ENCODE results near the gene PCDHA2.
"Not testable (repeated sequence)": the region's sequence is repeated elsewhere in the genome, so short reads cannot be mapped to it uniquely, and the experiment has no call there.

The PCDHA2 gene

DNA sequence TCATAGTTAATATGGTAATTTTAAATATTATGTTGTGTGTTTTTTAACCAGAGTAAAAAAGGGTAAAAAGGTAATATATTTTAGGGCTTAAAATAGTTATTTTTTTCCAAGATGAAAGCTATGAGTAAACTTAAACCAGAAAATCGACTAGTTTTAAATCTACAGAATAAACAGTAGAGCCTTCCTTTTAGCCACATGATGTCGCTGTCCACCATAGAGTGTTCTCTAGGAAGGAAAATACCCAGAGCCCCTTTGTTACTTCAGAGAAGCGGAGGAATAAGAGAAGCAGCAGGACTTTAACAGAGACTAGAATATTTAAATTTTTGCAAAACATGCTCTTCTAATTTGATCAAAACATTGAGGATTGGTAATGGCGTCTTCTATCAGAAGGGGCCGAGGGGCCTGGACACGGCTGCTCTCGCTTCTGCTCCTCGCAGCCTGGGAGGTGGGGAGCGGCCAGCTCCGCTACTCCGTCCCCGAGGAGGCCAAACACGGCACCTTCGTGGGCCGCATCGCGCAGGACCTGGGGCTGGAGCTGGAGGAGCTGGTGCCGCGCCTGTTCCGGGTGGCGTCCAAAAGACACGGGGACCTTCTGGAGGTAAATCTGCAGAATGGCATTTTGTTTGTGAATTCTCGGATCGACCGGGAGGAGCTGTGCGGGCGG lies at the start of gene PCDHA2:
TSS of gene PCDHA2 (plus strand) at position 258 of the 664 bp plus-strand sequence.
- no peak for DNase-seq

DNA sequence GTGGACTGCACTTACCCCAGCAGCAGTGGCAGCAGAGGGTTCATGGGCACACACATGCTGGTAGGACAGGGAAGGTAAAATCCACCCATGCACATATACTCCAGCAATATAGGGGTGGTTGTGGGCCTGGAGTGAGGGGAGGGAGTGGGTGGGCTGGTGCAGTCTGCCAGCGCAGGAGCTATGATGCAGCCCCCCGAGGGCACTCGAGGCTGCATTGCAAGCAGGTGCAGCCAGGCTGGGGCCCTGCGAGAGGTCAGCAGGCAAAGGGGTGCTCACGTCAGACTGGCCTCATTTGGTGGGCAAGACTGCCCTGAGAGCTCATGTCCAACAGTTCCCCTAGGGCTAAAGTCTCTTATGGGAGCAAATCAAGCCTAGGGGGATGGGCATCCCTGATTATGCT lies 41.1 kb upstream of the PCDHA2 start:
- no peak for DNase-seq

DNA sequence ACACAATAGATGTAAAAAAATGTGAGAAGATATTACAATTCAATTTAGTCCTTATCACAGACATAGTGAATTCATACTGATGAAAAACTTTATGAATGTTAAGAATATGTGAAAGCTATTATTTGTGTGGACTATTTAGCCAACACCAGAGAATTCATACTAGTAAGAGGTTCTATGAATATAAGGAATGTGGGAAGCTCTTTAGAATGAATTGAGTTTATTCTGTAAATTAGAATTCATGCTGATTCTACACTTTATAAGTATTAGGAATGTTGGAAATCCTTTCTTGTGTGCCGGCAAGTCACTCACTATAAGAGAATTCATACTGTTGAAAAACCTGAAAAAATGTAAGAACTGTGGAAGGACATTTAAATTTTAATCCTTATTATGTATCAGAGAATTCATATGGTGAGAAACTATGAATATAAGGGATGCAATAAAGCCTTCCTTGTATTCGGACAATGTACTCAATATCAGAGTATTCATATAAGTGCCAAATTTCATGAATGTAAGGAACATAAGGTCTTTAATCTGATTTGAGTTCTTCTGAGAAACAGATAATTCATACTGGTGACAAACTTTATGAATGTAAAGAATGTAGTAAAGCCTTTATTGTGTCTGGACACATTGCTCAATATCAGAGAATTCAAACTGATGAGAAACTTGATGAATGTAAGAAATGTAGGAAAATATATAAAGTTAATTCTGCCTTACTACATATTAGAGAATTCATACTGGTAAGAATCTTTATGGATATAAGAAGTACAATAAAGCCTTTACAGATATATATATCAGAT lies 30.3 kb upstream of the PCDHA2 start:
- no peak for DNase-seq

DNA sequence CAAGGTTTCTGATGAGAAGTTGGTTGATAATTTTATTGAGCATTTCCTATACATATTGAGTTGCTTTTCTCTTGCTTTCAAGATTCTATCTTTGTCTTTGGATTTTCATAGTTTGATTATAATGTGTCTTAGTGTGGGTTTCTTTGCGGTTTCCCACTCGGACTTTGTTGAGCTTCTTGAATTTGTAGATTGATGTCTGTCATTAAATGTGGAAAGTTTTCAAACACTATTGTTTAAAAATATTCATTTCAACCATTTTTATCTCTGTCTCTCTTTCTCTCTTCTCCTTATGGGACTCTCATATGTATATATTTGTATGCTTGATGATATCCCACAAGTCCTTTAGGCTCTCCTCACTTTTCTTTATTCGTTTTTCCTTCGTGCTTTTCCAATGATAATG lies 27.2 kb upstream of the PCDHA2 start:
- DNase-seq = no peak

DNA sequence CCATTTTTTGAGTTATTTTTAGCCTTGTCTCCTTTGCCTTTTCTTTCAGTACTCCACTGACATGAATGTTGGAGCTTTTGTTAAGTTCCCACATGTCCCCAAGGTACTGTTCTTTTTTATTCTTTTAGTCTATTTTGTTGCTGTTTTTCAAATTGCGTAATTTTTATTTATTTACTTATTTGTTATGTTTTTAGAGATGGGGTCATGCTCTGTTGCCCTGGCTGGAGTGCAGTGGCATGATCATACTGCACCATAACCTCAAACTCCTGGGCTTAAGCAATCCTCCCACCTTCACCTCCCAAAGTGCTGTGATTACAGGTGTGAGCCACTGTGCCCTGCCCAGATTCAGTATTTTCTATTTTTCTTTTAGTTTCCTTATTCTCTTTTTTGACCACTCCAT lies 14.1 kb upstream of the PCDHA2 start:
- no peak for DNase-seq

DNA sequence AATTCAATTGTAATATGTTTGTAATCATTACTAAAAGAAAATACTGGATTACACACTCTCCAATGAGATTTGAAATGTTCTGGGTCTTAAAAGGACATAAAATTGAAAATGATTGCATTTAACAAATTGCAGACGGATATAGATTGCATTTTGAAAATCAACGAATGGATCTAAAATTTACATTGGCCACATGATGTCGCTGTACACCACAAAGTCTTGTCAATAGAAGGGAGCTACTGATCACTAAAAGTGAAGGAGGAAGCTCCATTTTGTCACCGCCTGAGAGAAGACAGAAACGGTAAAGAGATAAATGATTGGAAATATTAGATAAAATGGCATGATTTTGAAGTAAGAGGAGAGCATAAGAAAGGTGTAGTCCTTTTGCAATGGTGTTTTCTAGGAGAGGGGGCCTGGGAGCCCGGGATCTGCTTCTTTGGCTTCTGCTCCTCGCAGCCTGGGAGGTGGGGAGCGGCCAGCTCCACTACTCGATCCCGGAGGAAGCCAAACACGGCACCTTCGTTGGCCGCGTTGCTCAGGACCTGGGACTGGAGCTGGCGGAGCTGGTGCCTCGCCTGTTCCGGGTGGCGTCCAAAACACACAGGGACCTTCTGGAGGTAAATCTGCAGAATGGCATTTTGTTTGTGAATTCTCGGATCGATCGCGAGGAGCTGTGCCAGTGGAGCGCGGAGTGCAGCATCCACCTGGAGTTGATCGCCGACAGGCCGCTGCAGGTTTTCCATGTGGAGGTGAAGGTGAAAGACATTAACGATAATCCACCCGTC lies 8.6 kb upstream of the PCDHA2 start, which contains the start of gene PCDHA1:
TSS of gene PCDHA1 (plus strand) at position 236 of the 782 bp plus-strand sequence.
- DNase-seq = no peak

DNA sequence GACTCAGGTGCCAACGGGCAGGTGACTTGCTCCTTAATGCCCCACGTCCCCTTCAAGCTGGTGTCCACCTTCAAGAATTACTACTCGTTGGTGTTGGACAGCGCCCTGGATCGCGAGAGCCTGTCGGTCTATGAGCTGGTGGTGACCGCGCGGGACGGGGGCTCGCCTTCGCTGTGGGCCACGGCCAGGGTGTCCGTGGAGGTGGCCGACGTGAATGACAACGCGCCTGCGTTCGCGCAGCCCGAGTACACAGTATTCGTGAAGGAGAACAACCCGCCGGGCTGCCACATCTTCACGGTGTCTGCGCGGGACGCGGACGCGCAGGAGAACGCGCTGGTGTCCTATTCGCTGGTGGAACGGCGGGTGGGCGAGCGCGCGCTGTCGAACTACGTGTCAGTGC lies 7.2 kb upstream of the PCDHA2 start:
- DNase-seq = not testable (repeated sequence)

DNA sequence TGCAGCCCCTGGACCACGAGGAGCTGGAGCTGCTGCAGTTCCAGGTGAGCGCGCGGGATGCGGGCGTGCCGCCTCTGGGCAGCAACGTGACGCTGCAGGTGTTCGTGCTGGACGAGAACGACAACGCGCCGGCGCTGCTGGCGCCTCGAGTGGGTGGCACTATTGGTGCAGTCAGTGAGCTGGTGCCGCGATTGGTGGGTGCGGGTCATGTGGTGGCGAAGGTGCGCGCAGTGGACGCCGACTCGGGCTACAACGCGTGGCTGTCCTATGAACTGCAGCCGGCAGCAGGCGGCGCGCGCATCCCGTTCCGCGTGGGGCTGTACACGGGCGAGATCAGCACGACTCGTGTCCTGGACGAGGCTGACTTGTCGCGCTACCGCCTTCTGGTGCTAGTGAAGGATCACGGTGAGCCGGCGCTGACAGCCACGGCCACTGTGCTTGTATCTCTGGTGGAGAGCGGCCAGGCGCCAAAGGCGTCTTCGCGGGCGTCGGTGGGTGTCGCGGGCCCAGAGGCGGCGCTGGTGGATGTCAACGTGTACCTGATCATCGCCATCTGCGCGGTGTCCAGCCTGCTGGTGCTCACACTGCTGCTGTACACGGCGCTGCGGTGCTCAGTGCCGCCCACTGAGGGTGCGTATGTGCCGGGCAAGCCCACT lies 6.7 kb upstream of the PCDHA2 start:
- not testable (repeated sequence) for DNase-seq

DNA sequence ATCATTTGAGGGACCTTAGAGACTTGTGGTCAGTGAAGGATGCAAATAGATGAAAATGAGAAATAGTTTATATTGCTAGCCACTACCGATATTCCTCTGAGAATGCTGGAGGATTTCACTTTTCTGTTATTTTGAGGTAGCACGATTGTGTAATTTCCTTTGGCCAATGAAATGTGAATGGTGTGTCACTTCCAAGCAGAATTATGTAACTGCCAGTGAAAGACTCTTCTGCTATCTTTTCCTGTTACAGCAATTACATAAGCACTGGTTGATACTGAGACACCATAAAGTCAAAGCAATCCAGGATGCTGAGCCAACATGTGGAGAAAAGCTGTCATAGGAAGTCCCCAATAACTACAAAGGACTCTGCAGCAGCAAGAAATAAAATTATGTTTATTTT lies 3.6 kb upstream of the PCDHA2 start:
- no peak for DNase-seq

DNA sequence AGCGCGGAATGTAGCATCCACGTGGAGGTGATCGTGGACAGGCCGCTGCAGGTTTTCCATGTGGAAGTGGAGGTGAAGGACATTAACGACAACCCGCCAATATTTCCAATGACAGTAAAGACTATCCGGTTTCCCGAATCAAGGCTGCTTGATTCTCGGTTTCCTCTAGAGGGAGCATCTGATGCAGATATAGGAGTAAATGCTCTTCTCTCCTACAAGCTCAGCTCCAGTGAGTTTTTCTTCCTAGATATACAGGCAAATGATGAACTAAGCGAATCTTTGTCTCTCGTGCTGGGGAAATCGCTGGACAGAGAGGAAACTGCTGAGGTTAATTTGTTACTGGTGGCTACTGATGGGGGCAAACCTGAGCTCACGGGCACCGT lies 598 bp downstream of the PCDHA2 start:
- no peak for DNase-seq

DNA sequence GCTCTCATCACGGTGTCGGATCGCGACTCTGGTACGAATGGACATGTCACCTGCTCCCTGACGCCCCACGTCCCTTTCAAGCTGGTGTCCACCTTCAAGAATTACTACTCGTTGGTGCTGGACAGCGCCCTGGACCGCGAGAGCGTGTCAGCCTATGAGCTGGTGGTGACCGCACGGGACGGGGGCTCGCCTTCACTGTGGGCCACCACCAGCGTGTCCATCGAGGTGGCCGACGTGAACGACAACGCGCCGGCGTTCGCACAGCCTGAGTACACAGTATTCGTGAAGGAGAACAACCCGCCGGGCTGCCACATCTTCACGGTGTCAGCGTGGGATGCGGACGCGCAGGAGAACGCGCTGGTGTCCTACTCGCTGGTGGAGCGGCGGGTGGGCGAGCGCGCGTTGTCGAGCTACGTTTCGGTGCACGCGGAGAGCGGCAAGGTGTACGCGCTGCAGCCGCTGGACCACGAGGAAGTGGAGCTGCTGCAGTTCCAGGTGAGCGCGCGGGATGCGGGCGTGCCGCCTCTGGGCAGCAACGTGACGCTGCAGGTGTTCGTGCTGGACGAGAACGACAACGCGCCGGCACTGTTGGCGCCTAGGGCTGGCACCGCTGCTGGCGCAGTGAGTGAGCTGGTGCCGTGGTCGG lies 1.5 kb downstream of the PCDHA2 start:
- peak; percentile 56 for DNase-seq

DNA sequence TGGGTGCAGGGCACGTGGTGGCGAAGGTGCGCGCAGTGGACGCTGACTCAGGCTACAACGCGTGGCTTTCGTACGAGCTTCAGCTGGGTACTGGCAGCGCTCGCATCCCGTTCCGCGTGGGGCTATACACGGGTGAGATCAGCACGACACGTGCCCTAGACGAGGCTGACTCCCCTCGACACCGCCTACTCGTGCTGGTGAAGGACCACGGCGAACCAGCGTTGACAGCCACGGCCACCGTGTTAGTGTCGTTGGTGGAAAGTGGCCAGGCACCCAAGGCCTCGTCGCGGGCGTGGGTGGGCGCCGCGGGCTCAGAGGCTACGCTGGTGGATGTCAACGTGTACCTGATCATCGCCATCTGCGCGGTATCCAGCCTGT lies 2.1 kb downstream of the PCDHA2 start:
- DNase-seq = no peak

DNA sequence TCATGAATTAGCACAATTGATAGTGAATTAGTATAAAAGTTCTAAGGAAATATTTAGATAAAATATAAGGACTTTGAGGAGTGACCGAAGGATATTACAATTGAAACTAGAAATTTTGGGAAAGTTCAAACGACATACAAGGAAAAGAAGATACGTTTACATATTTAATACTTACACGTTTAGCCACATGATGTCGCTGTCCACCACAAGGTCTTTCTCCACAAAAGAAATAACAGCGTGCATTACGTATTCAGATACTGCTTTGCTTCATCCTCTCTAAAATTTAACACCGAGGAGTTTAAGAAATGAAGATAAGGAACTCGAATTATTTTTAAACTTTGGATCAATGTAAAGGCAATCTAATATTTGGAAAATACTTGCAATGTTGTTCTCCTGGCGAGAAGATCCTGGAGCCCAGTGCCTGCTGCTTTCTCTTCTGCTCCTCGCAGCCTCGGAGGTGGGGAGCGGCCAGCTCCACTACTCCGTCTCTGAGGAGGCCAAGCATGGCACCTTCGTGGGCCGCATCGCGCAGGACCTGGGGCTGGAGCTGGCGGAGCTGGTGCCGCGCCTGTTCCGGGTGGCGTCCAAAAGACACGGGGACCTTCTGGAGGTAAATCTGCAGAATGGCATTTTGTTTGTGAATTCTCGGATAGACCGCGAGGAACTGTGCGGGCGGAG lies 6.3 kb downstream of the PCDHA2 start, which contains the start of gene PCDHA3:
TSS of gene PCDHA3 (plus strand) at position 242 of the 678 bp plus-strand sequence.
- DNase-seq = no peak

DNA sequence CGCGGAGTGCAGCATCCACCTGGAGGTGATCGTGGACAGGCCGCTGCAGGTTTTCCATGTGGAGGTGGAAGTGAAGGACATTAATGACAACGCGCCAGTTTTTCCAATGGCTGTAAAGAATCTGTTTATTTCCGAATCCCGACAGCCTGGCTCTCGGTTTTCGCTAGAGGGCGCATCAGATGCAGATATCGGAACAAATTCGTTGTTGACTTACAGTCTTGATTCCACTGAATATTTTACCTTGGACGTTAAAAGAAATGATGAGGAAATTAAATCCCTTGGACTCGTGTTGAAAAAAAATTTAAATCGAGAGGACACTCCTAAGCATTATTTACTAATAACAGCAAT lies 6.8 kb downstream of the PCDHA2 start:
- no peak for DNase-seq

DNA sequence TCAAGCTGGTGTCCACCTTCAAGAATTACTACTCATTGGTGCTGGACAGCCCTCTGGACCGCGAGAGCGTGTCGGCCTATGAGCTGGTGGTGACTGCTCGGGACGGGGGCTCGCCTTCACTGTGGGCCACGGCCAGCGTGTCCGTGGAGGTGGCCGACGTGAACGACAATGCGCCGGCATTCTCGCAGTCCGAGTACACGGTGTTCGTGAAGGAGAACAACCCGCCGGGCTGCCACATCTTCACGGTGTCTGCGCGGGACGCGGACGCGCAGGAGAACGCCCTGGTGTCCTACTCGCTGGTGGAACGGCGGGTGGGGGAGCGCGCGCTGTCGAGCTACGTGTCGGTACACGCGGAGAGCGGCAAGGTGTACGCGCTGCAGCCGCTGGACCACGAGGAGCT lies 7.7 kb downstream of the PCDHA2 start:
- DNase-seq = not testable (repeated sequence)

DNA sequence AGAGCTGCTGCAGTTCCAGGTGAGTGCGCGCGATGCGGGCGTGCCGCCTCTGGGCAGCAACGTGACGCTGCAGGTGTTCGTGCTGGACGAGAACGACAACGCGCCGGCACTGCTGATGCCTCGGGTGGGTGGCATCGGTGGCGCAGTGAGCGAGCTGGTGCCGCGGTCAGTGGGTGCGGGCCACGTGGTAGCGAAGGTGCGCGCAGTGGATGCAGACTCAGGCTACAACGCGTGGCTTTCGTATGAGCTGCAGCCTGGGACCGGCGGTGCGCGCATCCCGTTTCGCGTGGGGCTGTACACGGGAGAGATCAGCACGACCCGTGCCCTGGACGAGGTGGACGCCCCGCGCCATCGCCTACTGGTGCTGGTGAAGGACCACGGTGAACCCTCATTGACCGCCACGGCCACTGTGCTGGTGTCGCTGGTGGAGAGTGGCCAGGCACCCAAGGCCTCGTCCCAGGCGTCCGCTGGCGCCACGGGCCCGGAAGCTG lies 8.2 kb downstream of the PCDHA2 start:
- no peak for DNase-seq

DNA sequence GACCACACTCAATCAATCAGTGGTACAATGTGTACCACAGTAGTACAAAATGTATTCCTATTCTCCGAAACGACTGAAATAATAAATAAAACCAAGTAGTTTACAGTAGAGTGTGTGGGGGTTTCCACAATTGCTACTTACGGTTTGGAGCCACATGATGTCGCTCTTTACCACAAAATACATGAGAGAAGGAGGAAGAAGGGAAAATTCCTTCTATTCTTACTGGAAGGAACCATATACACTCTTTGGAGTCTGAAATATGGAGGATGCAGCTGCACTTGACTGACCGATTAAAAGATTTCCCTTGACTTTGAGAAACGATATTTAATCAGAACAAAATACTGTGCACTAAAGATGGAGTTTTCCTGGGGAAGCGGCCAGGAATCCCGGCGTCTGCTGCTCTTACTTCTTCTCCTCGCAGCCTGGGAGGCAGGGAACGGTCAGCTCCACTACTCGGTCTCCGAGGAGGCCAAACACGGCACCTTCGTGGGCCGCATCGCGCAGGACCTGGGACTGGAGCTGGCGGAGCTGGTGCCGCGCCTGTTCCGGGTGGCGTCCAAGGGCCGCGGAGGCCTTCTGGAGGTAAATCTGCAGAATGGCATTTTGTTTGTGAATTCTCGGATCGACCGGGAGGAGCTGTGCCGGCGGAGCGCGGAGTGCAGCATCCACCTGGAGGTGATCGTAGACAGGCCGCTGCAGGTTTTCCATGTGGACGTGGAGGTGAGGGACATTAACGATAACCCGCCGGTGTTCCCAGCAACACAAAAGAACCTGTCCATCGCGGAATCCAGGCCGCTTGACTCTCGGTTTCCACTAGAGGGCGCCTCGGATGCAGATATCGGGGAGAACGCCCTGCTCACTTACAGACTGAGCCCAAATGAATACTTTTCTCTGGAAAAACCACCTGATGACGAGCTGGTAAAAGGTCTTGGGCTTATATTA lies 12.5 kb downstream of the PCDHA2 start, which contains the start of gene PCDHA4:
TSS of gene PCDHA4 (plus strand) at position 235 of the 942 bp plus-strand sequence.
- no peak for DNase-seq

DNA sequence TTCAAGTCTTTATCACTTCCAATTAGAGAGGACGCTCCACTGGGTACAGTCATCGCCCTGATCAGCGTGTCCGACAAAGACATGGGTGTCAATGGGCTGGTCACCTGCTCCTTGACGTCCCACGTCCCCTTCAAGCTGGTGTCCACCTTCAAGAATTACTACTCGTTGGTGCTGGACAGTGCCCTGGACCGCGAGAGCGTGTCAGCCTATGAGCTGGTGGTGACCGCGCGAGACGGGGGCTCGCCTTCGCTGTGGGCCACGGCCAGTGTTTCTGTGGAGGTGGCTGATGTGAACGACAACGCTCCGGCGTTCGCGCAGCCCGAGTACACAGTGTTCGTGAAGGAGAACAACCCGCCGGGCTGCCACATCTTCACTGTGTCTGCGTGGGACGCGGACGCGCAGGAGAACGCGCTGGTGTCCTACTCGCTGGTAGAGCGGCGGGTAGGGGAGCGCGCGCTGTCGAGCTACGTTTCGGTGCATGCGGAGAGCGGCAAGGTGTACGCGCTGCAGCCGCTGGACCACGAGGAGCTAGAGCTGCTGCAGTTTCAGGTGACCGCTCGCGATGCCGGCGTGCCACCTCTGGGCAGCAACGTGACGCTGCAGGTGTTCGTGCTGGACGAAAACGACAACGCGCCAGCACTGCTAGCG lies 13.7 kb downstream of the PCDHA2 start:
- DNase-seq = not testable (repeated sequence)

DNA sequence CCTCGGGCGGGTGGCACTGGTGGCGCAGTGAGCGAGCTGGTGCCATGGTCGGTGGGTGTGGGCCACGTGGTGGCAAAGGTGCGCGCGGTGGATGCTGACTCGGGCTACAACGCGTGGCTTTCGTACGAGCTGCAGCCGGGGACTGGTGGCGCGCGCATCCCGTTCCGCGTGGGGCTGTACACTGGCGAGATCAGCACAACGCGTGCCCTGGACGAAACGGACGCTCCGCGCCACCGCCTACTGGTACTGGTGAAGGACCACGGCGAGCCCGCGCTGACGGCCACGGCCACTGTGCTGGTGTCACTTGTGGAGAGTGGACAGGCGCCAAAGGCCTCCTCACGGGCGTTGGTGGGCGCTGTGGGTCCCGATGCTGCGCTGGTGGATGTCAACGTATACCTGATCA lies 14.2 kb downstream of the PCDHA2 start:
- no peak for DNase-seq
